ENCODE measurements around the gene TMEM41B. TPM values are rescaled to one million over a fixed set of nuclear protein-coding genes. Genes with fewer than 3 reads are reported as not detected.

Gene TMEM41B
- 23.3 to 33.1 TPM (median 25.8 TPM) in 5 replicates for total RNA-seq (2022; extraction: Qiagen RNA extraction; ENCODE audit: low read depth)

GRCh38 chr11:9314291-9315077 lies at the start of gene TMEM41B:
Gene TMEM41B, minus strand, starts transcription at chr11:9314593. Its CDS starts 152 bp downstream, at chr11:9314441.

GRCh38 chr11:9265211-9266131 lies 48.9 kb downstream of the TMEM41B start, which contains the start of gene DENND5A:
Gene DENND5A, minus strand, starts transcription at chr11:9265350. Its CDS starts 281 bp downstream, at chr11:9265069.

Other genes starting within 250 kb of the TMEM41B start
- 0.27 to 0.70 TPM (median 0.57 TPM) in 5 replicates for gene SCUBE2, start 223.0 kb downstream of the TMEM41B start, total RNA-seq (2022; extraction: Qiagen RNA extraction; ENCODE audit: low read depth)
- gene DENND5A, start 49.2 kb downstream of the TMEM41B start, total RNA-seq (2022; extraction: Qiagen RNA extraction; ENCODE audit: low read depth), result 38.3 to 62.5 TPM (median 48.6 TPM) in 5 replicates
- gene IPO7, start 70.1 kb upstream of the TMEM41B start, total RNA-seq (2022; extraction: Qiagen RNA extraction; ENCODE audit: low read depth), result 94.5 to 118 TPM (median 106 TPM) in 5 replicates
- gene ZNF143, start 146.4 kb upstream of the TMEM41B start, total RNA-seq (2022; extraction: Qiagen RNA extraction; ENCODE audit: low read depth), result 12.1 to 16.3 TPM (median 13.6 TPM) in 5 replicates

Data from A549 treated with CpdA at 1 μM for 4 hours (cell line).